GM18499 (cell line): ENCODE measurements around the gene FOXO6.

Source experiments
- ATAC-seq: cut with Tn5 transposase; IDR thresholded peaks from one replicate; pipeline ENCODE4 v1.9.1; 2021; ENCODE audit warnings: moderate number of reproducible peaks; ENCODE audit not compliant: insufficient read depth, unreplicated experiment

FOXO6 gene

GRCh38 chr1:41380979-41381691 is 19.9 kb downstream of the FOXO6 start:
- no peak for ATAC-seq

GRCh38 chr1:41381692-41382479 is 20.7 kb downstream of the FOXO6 start:
- ATAC-seq: no peak

GRCh38 chr1:41382480-41383090 is 21.4 kb downstream of the FOXO6 start:
- no peak for ATAC-seq

- ATAC-seq: no peak
These were observed 22.0 kb downstream of the FOXO6 start for GRCh38 chr1:41383094-41383852.

- ATAC-seq: no peak
These were observed 23.3 kb downstream of the FOXO6 start for GRCh38 chr1:41384579-41384978.

- no peak for ATAC-seq
These were observed 24.4 kb downstream of the FOXO6 start for GRCh38 chr1:41385398-41386195.

- ATAC-seq: no peak
These were observed 25.0 kb downstream of the FOXO6 start for GRCh38 chr1:41386196-41386663.

GRCh38 chr1:41387667-41388091 is 26.4 kb downstream of the FOXO6 start:
- ATAC-seq: no peak

GRCh38 chr1:41388510-41388909 is 27.3 kb downstream of the FOXO6 start:
- ATAC-seq: no peak

- ATAC-seq: no peak
These were observed 27.8 kb downstream of the FOXO6 start for GRCh38 chr1:41389009-41389408.

GRCh38 chr1:41390166-41390565 is 28.9 kb downstream of the FOXO6 start:
- no peak for ATAC-seq

- no peak for ATAC-seq
These were observed 29.3 kb downstream of the FOXO6 start for GRCh38 chr1:41390573-41390972.

- ATAC-seq: no peak
These were observed 30.7 kb downstream of the FOXO6 start for GRCh38 chr1:41391834-41392527.

GRCh38 chr1:41392528-41392924 is 31.3 kb downstream of the FOXO6 start:
- no peak for ATAC-seq

GRCh38 chr1:41393716-41394368 is 32.6 kb downstream of the FOXO6 start:
- ATAC-seq: no peak

GRCh38 chr1:41394369-41394744 is 33.1 kb downstream of the FOXO6 start:
- no peak for ATAC-seq

GRCh38 chr1:41394959-41395956 is 34.0 kb downstream of the FOXO6 start:
- ATAC-seq: no peak
